Measurements from ENCODE around the gene MYL6B.

Gene MYL6B

GRCh38 chr12:56152132-56152755 is at the start of gene MYL6B:
TSS of gene MYL6B (plus strand) at chr12:56152587. CDS start at chr12:56153919, 1,332 bp downstream.
- peak within 1 kb of the TSS; percentile 74 to 88 (median 84) for H3K9ac ChIP-seq
- H4K20me1 ChIP-seq: no peaks in the 10 kb centered on the region
- no peak for TF ChIP-seq Cebpa-rat (IDR thresholded peaks at IDR 0.05)
- H3K4me1 ChIP-seq: peaks cover 48 to 62% (median 54%) of the 10 kb centered on the region in 10 experiments
- peak within 1 kb of the TSS; percentile 62 to 80 (median 72) for H3K4me3 ChIP-seq
- peaks cover 11 to 30% (median 17%) of the 10 kb centered on the region in 11 experiments for H3K36me3 ChIP-seq
- H3K27ac ChIP-seq: peak within 1 kb of the TSS; percentile 75 to 92 (median 86)
- H3K27me3 ChIP-seq: no peaks in the 10 kb centered on the region
- peak within 1 kb of the TSS; percentile 88 to 100 (median 97) for H3K4me2 ChIP-seq
- no peaks in the 10 kb centered on the region for H3K9me3 ChIP-seq (replicated peaks in 1 of 11)

GRCh38 chr12:56102683-56103065 is 49.7 kb upstream of the MYL6B start:
- Histone ChIP-seq H3K4me2 (peak overlapping the region; percentile 74 to 91 (median 88); a peak in 21 of 22 replicates), H3K36me3 (peaks cover 13 to 24% (median 21%) of the 10 kb centered on the region in 11 experiments), H3K27ac (no peak overlapping the region), H3K27me3 (no peaks in the 10 kb centered on the region), H4K20me1 (peaks cover 9 to 29% (median 25%) of the 10 kb centered on the region in 11 experiments; a peak in 21 of 22 replicates), H3K9me3 (replicated peaks in 1 of 11) (no peaks in the 10 kb centered on the region), H3K9ac (peak overlapping the region in 1 of 11 experiments; percentile 99; a peak in 1 of 22 replicates), H3K4me3 (no peak overlapping the region), H3K4me1 (peaks cover 29 to 38% (median 32%) of the 10 kb centered on the region in 10 experiments)
- TF ChIP-seq Cebpa-rat (IDR thresholded peaks at IDR 0.05): no peak

- Histone ChIP-seq H3K27ac (peak overlapping the region in 10 of 11 experiments; percentile 65 to 99 (median 94); a peak in 18 of 22 replicates), H4K20me1 (peaks cover 9 to 35% (median 30%) of the 10 kb centered on the region in 11 experiments; a peak in 21 of 22 replicates), H3K4me3 (peak overlapping the region; percentile 68 to 98 (median 92)), H3K4me2 (peak overlapping the region; percentile 74 to 91 (median 88)), H3K4me1 (peaks cover 29 to 38% (median 32%) of the 10 kb centered on the region in 10 experiments), H3K36me3 (peaks cover 18 to 30% (median 27%) of the 10 kb centered on the region in 11 experiments), H3K9me3 (replicated peaks in 1 of 11) (no peaks in the 10 kb centered on the region), H3K9ac (peak overlapping the region; percentile 85 to 99 (median 97); a peak in 21 of 22 replicates), H3K27me3 (no peaks in the 10 kb centered on the region)
- TF ChIP-seq Cebpa-rat (IDR thresholded peaks at IDR 0.05): no peak
These were observed 49.2 kb upstream of the MYL6B start for GRCh38 chr12:56103066-56103711.

- Histone ChIP-seq H3K4me2 (peak overlapping the region; percentile 74 to 91 (median 88)), H3K4me3 (peak overlapping the region; percentile 68 to 98 (median 92)), H4K20me1 (peaks cover 9 to 37% (median 32%) of the 10 kb centered on the region in 11 experiments; a peak in 21 of 22 replicates), H3K9me3 (replicated peaks in 1 of 11) (no peaks in the 10 kb centered on the region), H3K27ac (peak overlapping the region; percentile 65 to 99 (median 94)), H3K4me1 (peaks cover 29 to 38% (median 32%) of the 10 kb centered on the region in 10 experiments), H3K36me3 (peaks cover 24 to 35% (median 32%) of the 10 kb centered on the region in 11 experiments), H3K9ac (peak overlapping the region; percentile 85 to 99 (median 97)), H3K27me3 (no peaks in the 10 kb centered on the region)
- TF ChIP-seq Cebpa-rat (IDR thresholded peaks at IDR 0.05): no peak
These were observed 48.6 kb upstream of the MYL6B start for GRCh38 chr12:56103823-56104108.

- no peaks in the 10 kb centered on the region for H3K9me3 ChIP-seq (replicated peaks in 1 of 11)
- H3K27ac ChIP-seq: peak within 1 kb of the TSS; percentile 71 to 99 (median 94)
- peak within 1 kb of the TSS; percentile 90 to 99 (median 95) for H3K4me2 ChIP-seq
- peak within 1 kb of the TSS; percentile 90 to 99 (median 97) for H3K9ac ChIP-seq
- no peaks in the 10 kb centered on the region for H3K27me3 ChIP-seq
- peaks cover 29 to 38% (median 32%) of the 10 kb centered on the region in 10 experiments for H3K4me1 ChIP-seq
- no peak for TF ChIP-seq Cebpa-rat (IDR thresholded peaks at IDR 0.05)
- peaks cover 29 to 40% (median 37%) of the 10 kb centered on the region in 11 experiments for H3K36me3 ChIP-seq
- H3K4me3 ChIP-seq: peak within 1 kb of the TSS; percentile 79 to 98 (median 92)
- H4K20me1 ChIP-seq: peaks cover 9 to 42% (median 33%) of the 10 kb centered on the region in 11 experiments; a peak in 21 of 22 replicates
These were observed 48.1 kb upstream of the MYL6B start, which contains the start of gene PA2G4 for GRCh38 chr12:56104109-56104814. TSS of gene PA2G4 (plus strand) at chr12:56104559. CDS start at chr12:56104738, 179 bp downstream.

- no peaks in the 10 kb centered on the region for H3K9me3 ChIP-seq (replicated peaks in 1 of 11)
- H3K27me3 ChIP-seq: no peaks in the 10 kb centered on the region
- peak overlapping the region; percentile 71 to 99 (median 94) for H3K27ac ChIP-seq
- peaks cover 29 to 38% (median 32%) of the 10 kb centered on the region in 10 experiments for H3K4me1 ChIP-seq
- peak overlapping the region; percentile 79 to 98 (median 92) for H3K4me3 ChIP-seq
- no peak for TF ChIP-seq Cebpa-rat (IDR thresholded peaks at IDR 0.05)
- peak overlapping the region; percentile 90 to 99 (median 97) for H3K9ac ChIP-seq
- H4K20me1 ChIP-seq: peaks cover 9 to 49% (median 33%) of the 10 kb centered on the region in 11 experiments; a peak in 21 of 22 replicates
- H3K4me2 ChIP-seq: peak overlapping the region; percentile 85 to 99 (median 95)
- peaks cover 36 to 48% (median 45%) of the 10 kb centered on the region in 11 experiments for H3K36me3 ChIP-seq
These were observed 47.4 kb upstream of the MYL6B start for GRCh38 chr12:56104815-56105608.

GRCh38 chr12:56105609-56105902 is 46.8 kb upstream of the MYL6B start:
- peak overlapping the region; percentile 85 to 99 (median 95) for H3K4me2 ChIP-seq
- H3K4me1 ChIP-seq: peaks cover 29 to 38% (median 32%) of the 10 kb centered on the region in 10 experiments
- peak overlapping the region; percentile 71 to 99 (median 94); a peak in 21 of 22 replicates for H3K27ac ChIP-seq
- no peaks in the 10 kb centered on the region for H3K27me3 ChIP-seq
- peaks cover 9 to 54% (median 33%) of the 10 kb centered on the region in 11 experiments; a peak in 21 of 22 replicates for H4K20me1 ChIP-seq
- TF ChIP-seq Cebpa-rat (IDR thresholded peaks at IDR 0.05): no peak
- peak overlapping the region; percentile 79 to 98 (median 92) for H3K4me3 ChIP-seq
- H3K9me3 ChIP-seq (replicated peaks in 1 of 11): no peaks in the 10 kb centered on the region
- H3K9ac ChIP-seq: peak overlapping the region; percentile 90 to 99 (median 97)
- H3K36me3 ChIP-seq: peaks cover 42 to 53% (median 50%) of the 10 kb centered on the region in 11 experiments

GRCh38 chr12:56107242-56107641 is 45.1 kb upstream of the MYL6B start:
- Histone ChIP-seq H3K27ac (no peak overlapping the region), H3K4me2 (peak overlapping the region in 9 of 11 experiments; percentile 1 to 98 (median 94); a peak in 11 of 22 replicates), H3K36me3 (peaks cover 59 to 70% (median 67%) of the 10 kb centered on the region in 11 experiments), H3K4me1 (peaks cover 29 to 36% (median 32%) of the 10 kb centered on the region in 10 experiments), H3K4me3 (peak overlapping the region in 1 of 10 experiments; percentile 98; a peak in 2 of 20 replicates), H4K20me1 (peaks cover 9 to 63% (median 33%) of the 10 kb centered on the region in 11 experiments; a peak in 21 of 22 replicates), H3K27me3 (no peaks in the 10 kb centered on the region), H3K9ac (peak overlapping the region; percentile 90 to 99 (median 97); a peak in 16 of 22 replicates), H3K9me3 (replicated peaks in 1 of 11) (no peaks in the 10 kb centered on the region)
- no peak for TF ChIP-seq Cebpa-rat (IDR thresholded peaks at IDR 0.05)

Data from BLaER1 treated with 17β-estradiol and CSF1 and Interleukin-3, amounts not matched to agents 10 nM and 100 nM (cell line).